K562 (cell line): ENCODE results near the gene KIAA1958. TPM values are rescaled to one million over a fixed set of nuclear protein-coding genes. Genes with fewer than 3 reads are reported as not detected.

Experiments used
- ARHGAP35 ChIP-seq: fragments of 450-650 bp; IDR thresholded peaks from 2 replicates; pipeline ENCODE4 v1.6.1; 2018; ENCODE audit not compliant: partially characterized antibody
- EP300 ChIP-seq: IDR thresholded peaks from 2 replicates; pipeline ENCODE4 v1.6.1; 2012; ENCODE audit warnings: low read length, improper control_type of control experiment
- FOXA3 ChIP-seq, 2 experiments: fragments of 450-650 bp in 1 of 2; sonication (generic) in 1 of 2; formaldehyde crosslinking; IDR thresholded peaks in 1 of 2; conservative IDR thresholded peaks in 1 of 2; 2 replicates each; pipeline versions ENCODE4 v1.4.0 to v1.8.0; 2020 to 2022; ENCODE audit warnings: mild to moderate bottlenecking in 2 of 2, missing genetic modification reagents in 1 of 2
- GMEB1 ChIP-seq: fragments of 250-450 bp; sonication (Bioruptor Pico); IDR thresholded peaks from 2 replicates; pipeline ENCODE4 v1.4.0; 2020; ENCODE audit warnings: mild to moderate bottlenecking
- GTF2B ChIP-seq: IDR thresholded peaks from 2 replicates; pipeline ENCODE4 v1.6.1; 2011; ENCODE audit not compliant: insufficient read length; ENCODE audit errors: extremely low read depth
- HMGN3 ChIP-seq: IDR thresholded peaks from 2 replicates; pipeline ENCODE4 v1.6.1; 2011; ENCODE audit warnings: borderline replicate concordance, low read depth, mild to moderate bottlenecking, mixed read lengths, low read length; ENCODE audit not compliant: insufficient read length; ENCODE audit errors: extremely low read depth
- L3MBTL2 ChIP-seq: fragments of 450-650 bp; IDR thresholded peaks from 2 replicates; pipeline ENCODE4 v1.6.1; 2016; ENCODE audit warnings: mild to moderate bottlenecking, moderate library complexity
- SMAD4 ChIP-seq: fragments of 250-450 bp; sonication (Bioruptor Pico); conservative IDR thresholded peaks from 2 replicates; pipeline ENCODE4 v1.8.0; 2021; ENCODE audit warnings: inconsistent platforms, mild to moderate bottlenecking, moderate library complexity
- TAF9B ChIP-seq: fragments of 450-650 bp; IDR thresholded peaks from 2 replicates; pipeline ENCODE4 v1.6.1; 2018; ENCODE audit warnings: mild to moderate bottlenecking; ENCODE audit not compliant: partially characterized antibody
- TRIM24 ChIP-seq, 2 experiments: fragments of 450-650 bp; IDR thresholded peaks; 2 replicates each; pipeline ENCODE4 v1.6.1; 2016
- ZC3H8 ChIP-seq: fragments of 450-650 bp; IDR thresholded peaks from 2 replicates; pipeline ENCODE4 v1.6.1; 2017
- ZNF740 ChIP-seq, 3 experiments: fragments of 200-800 bp in 1 of 3; sonication (Bioruptor generic) in 1 of 3; sonication (generic) in 1 of 3; formaldehyde crosslinking in 1 of 3; IDR thresholded peaks; 2 replicates each; pipeline versions ENCODE4 v1.6.1 to v1.8.0; 2016 to 2022; ENCODE audit warnings: mild to moderate bottlenecking in 2 of 3, missing compliant biosample characterization in 2 of 3, missing genetic modification characterization in 2 of 3, missing genetic modification reagents in 1 of 3
- polyA plus RNA-seq, 8 experiments: library from polyadenylated mRNA; depleted of rRNA in 4 of 8; stranded (reverse) in 5 of 8; unstranded in 3 of 8; fragments of >200 nt; fragmentation: Nextera tagmentation in 2 of 8; fragmentation: Illumina TruSeq in 1 of 8; extraction: Ambion mirVana in 2 of 8; extraction: Trizol in 1 of 8; gene quantifications; 2 replicates each; pipeline versions ENCODE4 v1.2.1 to v1.2.3, GENCODE V29; 2011 to 2014; ENCODE audit warnings: inconsistent platforms in 1 of 8, missing spikeins in 1 of 8
- total RNA-seq, 7 experiments: library from RNA; depleted of rRNA in 6 of 7; stranded (reverse); fragments of >200 nt in 6 of 7; fragmentation: Illumina TruSeq in 2 of 7; extraction: Trizol in 2 of 7; gene quantifications; 2 replicates each; pipeline versions ENCODE4 v1.2.1 to v1.2.3, GENCODE V29; 2011 to 2021; ENCODE audit warnings: low replicate concordance in 1 of 7

KIAA1958 gene
- total and polyA plus RNA-seq, 9 of the 15 experiments (the other 6 are each of a cell fraction or from before 2014, with no cell fraction given): 1.1 to 16.0 (median 10.1) TPM

- TF ChIP-seq ZNF740 (CRISPR knock-in tag; IDR thresholded peaks at IDR 0.05) (peak; percentile 87), ZNF740 (tag; IDR thresholded peaks at IDR 0.05) (no peak), TAF9B (peak; percentile 75), GMEB1 (CRISPR knock-in tag) (peak; percentile 59; the same call in 1 of the 2 replicates), L3MBTL2 (peak; percentile 96), TRIM24 (IDR thresholded peaks at IDR 0.05) (peak in 1 of 2 experiments; percentile 45; a peak in 1 of 4 replicates), EP300 (peak; percentile 21; the same call in 1 of the 2 replicates), GTF2B (no peak), ZC3H8 (no peak), FOXA3 (CRISPR knock-in tag; conservative IDR thresholded peaks at IDR 0.05 in 1 of 2, IDR thresholded peaks at IDR 0.05 in 1 of 2) (peak in 1 of 2 experiments; percentile 92; a peak in 2 of 4 replicates), ARHGAP35 (no peak), HMGN3 (peak; percentile 39), SMAD4 (peak; percentile 13)
These were observed at the start of gene KIAA1958 (continued) for GRCh38 chr9:112486221-112487007.
